Activated T-cell treated with anti-CD3 and anti-CD28 coated beads, Interleukin-2, amount 50 U/mL, for 48 hours (primary cell): Measurements from ENCODE around the gene AFF2.

Experiments
- DNase-seq, 2 experiments: peaks; one replicate each; pipeline ENCODE4 v3.0.0-alpha.2; 2020

AFF2 gene

DNA sequence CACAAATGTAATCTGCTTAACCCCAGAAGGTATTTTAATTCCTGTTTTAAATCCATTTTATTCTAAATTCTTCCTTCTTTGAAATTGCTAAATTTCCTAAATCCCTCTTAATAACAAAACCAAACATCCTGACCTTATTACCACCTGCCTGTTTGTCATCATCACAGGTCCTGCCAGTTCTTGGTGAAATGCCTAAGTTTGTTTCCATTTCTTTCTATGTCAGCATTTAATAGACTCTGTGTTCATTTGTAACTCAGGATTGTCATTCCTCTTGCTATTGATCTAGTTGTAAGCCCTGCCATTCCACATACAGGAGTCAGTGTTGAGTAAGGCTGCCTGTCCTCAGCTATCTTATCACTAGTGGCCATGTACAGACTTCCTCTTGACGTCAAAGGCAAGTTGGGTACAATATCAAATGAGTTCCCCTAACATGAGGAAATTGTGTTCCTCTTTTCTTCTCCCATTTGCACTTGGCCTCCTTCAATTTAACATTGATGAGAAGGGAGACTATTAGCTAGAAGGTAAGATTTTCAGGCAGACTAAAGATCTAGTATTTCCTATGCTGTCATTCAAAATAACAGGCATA is 440.1 kb downstream of the AFF2 start:
- no peak for DNase-seq

GRCh38 chrX:148942754-148943153 is 442.3 kb downstream of the AFF2 start:
- no peak for DNase-seq

GRCh38 chrX:148947399-148947975 is 447.1 kb downstream of the AFF2 start:
- no peak for DNase-seq

DNA sequence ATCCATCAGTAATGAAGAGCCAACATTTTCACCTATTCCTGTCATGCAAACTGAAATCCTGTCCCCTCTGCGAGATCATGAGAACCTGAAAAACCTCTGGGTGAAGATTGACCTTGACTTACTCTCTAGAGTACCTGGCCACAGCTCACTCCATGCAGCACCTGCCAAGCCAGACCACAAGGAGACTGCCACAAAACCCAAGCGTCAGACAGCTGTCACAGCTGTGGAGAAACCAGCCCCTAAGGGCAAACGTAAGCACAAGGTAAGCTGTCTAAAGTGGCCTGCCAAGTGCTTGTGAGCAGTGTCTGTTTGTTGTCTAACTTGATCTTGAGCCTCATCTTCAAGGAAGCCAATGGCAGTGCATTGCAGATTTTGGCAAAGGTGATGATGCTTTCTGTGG is 455.9 kb downstream of the AFF2 start:
- DNase-seq = no peak

DNA sequence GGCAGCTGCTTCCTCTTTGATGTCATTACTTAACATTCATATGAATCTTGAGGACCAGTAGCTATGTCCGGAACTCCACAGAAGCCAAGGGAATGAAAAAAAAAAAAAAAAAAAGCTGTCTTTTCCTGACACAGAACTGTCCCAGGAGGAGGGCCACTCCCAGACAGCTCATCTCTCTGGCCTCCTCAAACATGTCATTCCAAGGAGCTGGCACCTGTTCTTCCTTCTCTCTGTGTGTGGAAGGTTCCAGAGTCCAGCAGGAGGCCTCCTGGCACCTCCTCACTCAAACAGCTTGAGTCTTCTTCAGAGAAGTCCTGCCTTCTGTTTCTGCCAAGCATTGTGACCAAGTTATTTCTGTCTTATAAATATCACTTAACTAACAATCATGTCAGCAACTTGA is 458.5 kb downstream of the AFF2 start:
- no peak for DNase-seq

DNA sequence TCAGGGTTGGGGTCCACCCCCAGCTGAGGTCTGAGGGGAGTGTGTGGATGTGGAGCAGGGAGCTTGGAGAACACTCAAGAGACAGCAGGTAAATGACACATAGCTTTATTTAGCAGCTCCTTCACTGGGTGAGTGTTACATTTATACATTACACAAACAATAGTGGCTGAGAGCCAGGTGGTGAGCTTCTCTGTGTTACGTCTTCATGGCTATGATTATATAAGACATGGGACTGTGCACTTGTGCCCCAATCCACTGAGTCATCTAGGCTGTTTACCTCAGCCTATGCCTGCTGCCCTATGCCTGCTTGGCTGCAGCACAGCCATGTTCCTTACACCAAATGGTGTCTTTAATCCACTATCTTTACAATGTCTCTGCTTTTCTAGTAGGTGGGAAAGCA is 459.6 kb downstream of the AFF2 start:
- no peak for DNase-seq

DNA sequence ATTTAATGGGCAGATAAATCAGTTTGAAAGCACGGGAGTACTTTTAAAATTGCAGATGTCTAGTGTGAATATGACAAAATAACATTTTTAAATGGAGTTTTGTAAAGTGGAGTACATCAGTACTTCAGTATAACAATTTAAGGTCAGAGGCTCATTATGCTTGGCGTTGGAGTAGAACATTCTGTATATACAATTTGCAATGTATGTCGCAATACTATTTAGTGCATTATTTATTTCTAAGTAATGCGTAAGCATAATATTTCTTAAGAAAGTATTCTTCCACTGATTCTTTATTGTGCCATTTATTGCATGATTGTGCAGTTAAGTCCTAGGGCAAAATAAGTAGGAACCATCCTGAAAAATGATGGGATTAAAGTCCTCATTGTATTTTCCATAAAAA is 461.6 kb downstream of the AFF2 start:
- DNase-seq = no peak

- no peak for DNase-seq
Observed at GRCh38 chrX:148976571-148977400, 476.4 kb downstream of the AFF2 start.

DNA sequence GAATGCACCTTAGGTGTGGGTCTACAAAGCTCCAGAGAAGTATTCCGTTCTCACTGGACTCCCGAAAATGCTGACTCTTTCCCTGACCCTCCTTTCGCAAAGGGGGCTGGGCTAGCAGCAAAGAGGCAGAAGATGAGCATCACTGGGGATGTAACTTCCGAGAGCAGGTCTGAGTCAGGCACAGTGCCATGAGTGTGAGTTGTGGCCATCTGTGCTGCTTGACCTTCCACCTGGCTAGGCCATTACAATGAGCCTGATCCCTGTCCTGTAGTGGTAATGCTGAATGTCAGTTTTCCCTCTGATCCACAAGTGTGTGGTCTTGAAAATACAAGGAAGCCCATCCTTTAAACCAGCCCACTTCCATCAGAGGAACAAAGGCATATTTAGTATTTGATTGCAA is 479.4 kb downstream of the AFF2 start:
- DNase-seq = no peak

- DNase-seq = peak in 1 of 2 experiments; percentile 18
Observed at GRCh38 chrX:148984238-148984637, 483.8 kb downstream of the AFF2 start.

DNA sequence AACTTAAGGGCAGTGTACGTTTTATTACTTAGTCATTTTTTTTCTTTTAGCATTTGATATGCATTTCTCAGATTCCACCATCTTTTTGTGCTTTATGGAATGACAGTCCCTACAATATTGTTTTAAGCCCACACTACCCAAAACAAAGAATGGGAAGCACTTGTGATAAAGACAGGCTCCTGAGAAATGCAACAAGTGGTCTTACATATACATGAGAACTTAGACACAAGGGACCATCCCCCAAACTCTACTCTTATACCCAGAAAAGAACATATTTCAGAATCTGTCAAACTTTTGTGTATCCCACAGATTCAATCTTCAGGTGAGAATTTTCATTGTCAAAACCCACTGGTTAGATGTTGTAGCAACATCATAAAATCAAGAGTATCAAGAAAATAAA is 491.1 kb downstream of the AFF2 start:
- DNase-seq = no peak

DNA sequence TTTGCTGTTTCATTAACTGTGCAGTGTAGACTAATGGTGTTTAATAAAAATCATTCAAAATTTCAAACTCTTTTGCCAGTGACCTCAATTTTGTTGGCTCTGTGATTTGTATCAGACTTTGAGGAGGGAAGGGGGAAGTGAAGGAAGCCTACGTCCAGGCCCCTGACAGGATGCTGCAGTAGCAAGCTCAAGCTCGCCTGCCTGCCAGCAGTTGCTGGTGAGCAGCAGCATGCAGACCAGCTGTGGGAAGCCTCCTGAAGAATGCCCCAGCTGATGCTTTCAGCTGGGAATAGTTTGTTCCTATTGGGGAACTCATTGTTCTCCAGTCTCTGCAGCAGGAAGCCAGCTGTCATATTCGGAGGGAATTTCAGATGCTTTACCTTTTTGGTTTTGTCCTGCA is 495.2 kb downstream of the AFF2 start:
- no peak for DNase-seq

- no peak for DNase-seq
Observed at GRCh38 chrX:149002320-149002719, 501.9 kb downstream of the AFF2 start.

GRCh38 chrX:149003863-149004660 is 503.6 kb downstream of the AFF2 start:
- DNase-seq = no peak

GRCh38 chrX:149004936-149005335 is 504.5 kb downstream of the AFF2 start:
- no peak for DNase-seq

GRCh38 chrX:149006235-149006634 is 505.8 kb downstream of the AFF2 start:
- DNase-seq = no peak

DNA sequence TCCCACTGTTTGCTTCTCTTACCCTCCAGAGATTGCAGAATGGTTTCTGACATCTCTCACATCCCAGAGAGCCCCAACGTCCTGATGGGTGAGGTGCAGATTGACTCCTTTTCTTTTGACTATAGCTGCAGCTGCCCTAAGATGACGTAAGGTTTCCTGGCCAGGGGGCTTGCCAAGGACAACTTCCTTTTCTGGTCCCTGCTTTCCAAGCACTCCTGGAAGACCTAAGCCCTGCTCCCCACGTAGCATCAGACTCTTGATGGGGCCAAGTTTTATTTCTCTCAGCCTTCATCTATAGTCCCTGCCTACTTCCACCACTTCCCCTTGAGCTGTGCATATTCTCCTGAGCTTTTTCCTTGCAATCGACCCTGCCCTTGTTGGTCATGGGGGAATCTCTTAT is 507.0 kb downstream of the AFF2 start:
- no peak for DNase-seq

- no peak for DNase-seq
Observed at GRCh38 chrX:149010013-149010852, 509.8 kb downstream of the AFF2 start.

DNA sequence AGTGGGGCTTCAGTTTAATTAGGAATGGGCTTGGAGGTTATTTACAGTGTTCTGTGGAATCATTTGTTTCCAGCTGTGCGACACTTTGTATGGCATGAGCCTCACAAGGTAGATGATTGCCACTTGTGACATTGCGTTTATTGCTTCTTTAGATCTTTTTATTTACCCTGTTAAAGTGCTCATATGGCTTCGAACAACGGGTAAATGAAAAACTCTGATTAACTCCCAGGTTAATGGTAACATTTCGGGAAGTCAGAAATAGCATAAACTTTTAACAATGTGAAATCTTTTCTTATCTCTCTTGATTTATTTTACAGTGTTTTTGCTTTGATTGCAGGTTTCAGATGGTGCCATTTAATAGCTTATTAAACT is 510.4 kb downstream of the AFF2 start:
- DNase-seq = no peak

DNA sequence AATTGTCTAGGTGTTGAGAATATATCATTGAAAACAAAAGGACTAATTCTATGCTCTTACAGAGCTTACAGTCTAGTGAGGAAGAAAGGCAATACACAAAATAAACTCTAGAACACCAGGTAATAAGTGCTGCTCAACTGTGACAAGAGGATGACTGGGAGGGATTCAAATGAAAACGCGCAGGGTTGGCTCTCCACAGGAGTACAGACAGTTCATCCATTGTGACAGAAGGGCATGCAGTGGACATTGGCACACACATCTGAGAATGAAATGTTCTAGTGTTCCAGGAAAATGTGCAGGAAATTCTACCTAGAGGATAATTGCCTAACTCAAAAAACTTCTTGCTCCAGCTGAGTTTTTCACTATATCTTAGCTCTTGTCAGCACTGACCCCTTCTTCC is 512.7 kb downstream of the AFF2 start:
- DNase-seq = no peak

DNA sequence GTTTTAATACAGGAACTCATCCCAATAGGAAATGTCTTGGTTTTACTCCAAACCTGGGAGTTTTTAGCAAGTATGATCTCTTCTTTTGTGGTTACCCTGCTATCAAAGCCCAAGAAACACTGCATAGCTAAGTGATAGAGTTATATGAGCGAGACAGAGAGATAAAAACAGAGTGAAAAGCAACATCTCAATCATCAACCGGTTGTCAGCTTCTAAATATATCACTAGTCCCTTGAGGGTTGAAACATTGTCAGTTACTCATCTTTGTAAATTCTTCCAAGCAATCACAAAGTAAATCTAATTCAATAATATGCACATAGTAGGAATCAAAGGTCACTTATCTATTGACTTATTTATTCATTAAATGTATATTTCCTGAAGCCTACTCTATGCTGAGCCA is 520.7 kb downstream of the AFF2 start:
- DNase-seq = no peak

DNA sequence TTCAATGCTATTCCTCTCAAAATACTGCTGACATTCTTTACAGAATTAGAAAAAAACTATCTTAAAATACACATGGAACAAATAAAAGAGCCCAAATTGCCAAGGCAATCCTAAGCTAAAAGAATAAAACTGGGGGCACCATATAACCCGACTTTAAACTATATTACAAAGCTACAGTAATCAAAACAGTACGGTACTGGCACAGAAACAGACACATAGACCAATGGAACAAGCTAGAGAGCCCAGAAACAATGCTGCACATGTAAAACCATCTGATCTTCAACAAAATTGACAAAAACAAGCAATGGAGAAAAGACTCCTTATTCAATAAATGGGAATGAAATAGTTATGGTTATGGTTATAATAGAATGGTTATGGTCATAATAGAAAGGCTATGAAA is 522.1 kb downstream of the AFF2 start:
- DNase-seq = no peak

GRCh38 chrX:149032449-149032848 is 532.0 kb downstream of the AFF2 start:
- no peak for DNase-seq
